ENCODE results near the gene IL31RA. TPM values are rescaled to one million over a fixed set of nuclear protein-coding genes. Genes with fewer than 3 reads are reported as not detected.

The IL31RA gene
- total and polyA plus RNA-seq, 7 donors = 0.04 to 2.0 (median 0.20) TPM; not detected in 2

- Histone ChIP-seq H3K27me3 (ENCODE audit: insufficient read depth in 3 of 3, low read length in 2 of 3) (no peaks in the 10 kb centered on the region), H3K27ac (no peak overlapping the region), H3K36me3 (ENCODE audit: insufficient read depth in 1 of 2, low read depth in 1 of 2) (no peaks in the 10 kb centered on the region), H3K4me1 (no peaks in the 10 kb centered on the region), H3K9me3 (no peaks in the 10 kb centered on the region), H3K4me3 (no peak overlapping the region)
- intact Hi-C loops (cut with DNase I) = no loop called here
- no peak for ATAC-seq
- 96 to 97% (median 97%) methylated on average over 17 of the region's 17 CpGs for WGBS, 3 donors
- no peak for TF ChIP-seq CTCF (IDR thresholded peaks at IDR 0.05)
- no peak for DNase-seq
Observed at GRCh38 chr5:55832446-55832845, 18.7 kb upstream of the IL31RA start.

- ATAC-seq (no peak), DNase-seq (no peak)
- H3K36me3 ChIP-seq (ENCODE audit: insufficient read depth in 1 of 2, low read depth in 1 of 2) = no peaks in the 10 kb centered on the region
- H3K4me3 ChIP-seq = no peak overlapping the region
- no peak for TF ChIP-seq CTCF (IDR thresholded peaks at IDR 0.05)
- H3K27me3 ChIP-seq (ENCODE audit: insufficient read depth in 3 of 3, low read length in 2 of 3) = no peaks in the 10 kb centered on the region
- no peak overlapping the region for H3K27ac ChIP-seq
- no peaks in the 10 kb centered on the region for H3K4me1 ChIP-seq
- intact Hi-C loops (cut with DNase I) = no loop called here
- no peaks in the 10 kb centered on the region for H3K9me3 ChIP-seq
- 33 to 58% (median 39%) methylated on average over 1 of the region's 1 CpG for WGBS, 3 donors
Observed at GRCh38 chr5:55836191-55836590, 15.0 kb upstream of the IL31RA start.

DNA sequence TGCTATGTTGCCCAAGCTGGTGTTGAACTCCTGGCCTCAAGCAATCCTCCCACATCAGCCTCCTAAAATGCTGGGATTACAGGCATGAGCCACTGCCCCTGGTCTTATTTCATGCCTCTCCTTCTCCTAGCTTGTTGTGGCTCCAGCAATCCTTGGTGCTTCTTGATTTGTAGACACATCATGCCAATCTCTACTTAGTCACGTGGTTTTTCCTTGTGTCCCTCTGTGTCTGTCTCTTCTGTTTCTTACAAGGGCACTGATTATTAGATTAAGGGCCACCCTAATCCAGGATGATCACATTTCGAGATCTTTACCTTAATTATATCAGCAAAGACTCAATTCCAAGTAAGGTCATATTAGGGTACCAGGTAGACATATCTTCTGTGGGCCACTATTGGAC lies 9.2 kb upstream of the IL31RA start:
- TF ChIP-seq CTCF (IDR thresholded peaks at IDR 0.05) = no peak
- H3K9me3 ChIP-seq = no peaks in the 10 kb centered on the region
- no peak overlapping the region for H3K4me3 ChIP-seq
- DNase-seq = no peak
- no peaks in the 10 kb centered on the region for H3K4me1 ChIP-seq
- H3K27ac ChIP-seq = no peak overlapping the region
- no peak for ATAC-seq
- no peaks in the 10 kb centered on the region for H3K36me3 ChIP-seq (ENCODE audit: insufficient read depth in 1 of 2, low read depth in 1 of 2)
- no peaks in the 10 kb centered on the region for H3K27me3 ChIP-seq (ENCODE audit: insufficient read depth in 3 of 3, low read length in 2 of 3)
- WGBS, 3 donors = 72 to 80% (median 77%) methylated on average over 2 of the region's 2 CpGs
- intact Hi-C loops (cut with DNase I) = no loop called here

- 72 to 87% (median 77%) methylated on average over 1 of the region's 1 CpG for WGBS, 3 donors
- no peak for DNase-seq
- intact Hi-C loops (cut with DNase I) = no loop called here
- Histone ChIP-seq H3K4me1 (no peaks in the 10 kb centered on the region), H3K4me3 (no peak overlapping the region), H3K27ac (no peak overlapping the region), H3K9me3 (no peaks in the 10 kb centered on the region), H3K27me3 (ENCODE audit: insufficient read depth in 3 of 3, low read length in 2 of 3) (no peaks in the 10 kb centered on the region), H3K36me3 (ENCODE audit: insufficient read depth in 1 of 2, low read depth in 1 of 2) (no peaks in the 10 kb centered on the region)
- no peak for TF ChIP-seq CTCF (IDR thresholded peaks at IDR 0.05)
- ATAC-seq = no peak
Observed at GRCh38 chr5:55847837-55848236, 3.3 kb upstream of the IL31RA start.

GRCh38 chr5:55848783-55849182 lies 2.4 kb upstream of the IL31RA start:
- H3K4me3 ChIP-seq = no peak overlapping the region
- H3K36me3 ChIP-seq (ENCODE audit: insufficient read depth in 1 of 2, low read depth in 1 of 2) = no peaks in the 10 kb centered on the region
- no peaks in the 10 kb centered on the region for H3K4me1 ChIP-seq
- WGBS, 3 donors = 84 to 91% (median 88%) methylated on average over 2 of the region's 2 CpGs
- TF ChIP-seq CTCF (IDR thresholded peaks at IDR 0.05) = no peak
- H3K27ac ChIP-seq = no peak overlapping the region
- no peaks in the 10 kb centered on the region for H3K9me3 ChIP-seq
- intact Hi-C loops (cut with DNase I) = no loop called here
- DNase-seq (no peak), ATAC-seq (no peak)
- H3K27me3 ChIP-seq (ENCODE audit: insufficient read depth in 3 of 3, low read length in 2 of 3) = no peaks in the 10 kb centered on the region
